Mesenchymal stem cell (in vitro differentiated cells and primary cell): Measurements from ENCODE around the gene FGR.

Source experiments
- DNase-seq: peaks from one replicate; pipeline ENCODE4 v3.0.0-alpha.2; 2013
- H2AFZ ChIP-seq: one replicate; pipeline ENCODE4 v1.6.1; 2013; ENCODE audit warnings: low read depth, mild to moderate bottlenecking, control low read depth, inconsistent platforms, low read length, moderate library complexity
- H2AK5ac ChIP-seq: 2 replicates; pipeline ENCODE4 v1.6.1; 2013; ENCODE audit warnings: low read length, moderate library complexity, mild to moderate bottlenecking, inconsistent platforms; ENCODE audit not compliant: severe bottlenecking
- H2BK120ac ChIP-seq: one replicate; pipeline ENCODE4 v1.6.1; 2013; ENCODE audit warnings: low read depth, mild to moderate bottlenecking, inconsistent platforms, low read length, moderate library complexity
- H2BK12ac ChIP-seq, 2 experiments: one replicate each; pipeline ENCODE4 v1.6.1; 2013; ENCODE audit warnings: inconsistent platforms in 2 of 2, low read length in 2 of 2, mild to moderate bottlenecking in 2 of 2, moderate library complexity in 2 of 2, control low read depth in 1 of 2
- H2BK15ac ChIP-seq: one replicate; pipeline ENCODE4 v1.6.1; 2013; ENCODE audit warnings: mild to moderate bottlenecking, low read depth, inconsistent platforms; ENCODE audit not compliant: poor library complexity, severe bottlenecking
- H2BK5ac ChIP-seq: 2 replicates; pipeline ENCODE4 v1.6.1; 2013; ENCODE audit warnings: low read depth, mild to moderate bottlenecking, low read length, control low read depth, inconsistent platforms; ENCODE audit not compliant: poor library complexity, severe bottlenecking
- H3K14ac ChIP-seq, 2 experiments: one replicate each; pipeline ENCODE4 v1.6.1; 2013; ENCODE audit warnings: inconsistent platforms in 2 of 2, low read length in 2 of 2, control low read depth in 1 of 2, mild to moderate bottlenecking in 1 of 2, moderate library complexity in 1 of 2
- H3K18ac ChIP-seq, 2 experiments: one replicate each; pipeline ENCODE4 v1.6.1; 2013; ENCODE audit warnings: inconsistent platforms in 2 of 2, low read length in 2 of 2, control low read depth in 1 of 2, low read depth in 1 of 2, mild to moderate bottlenecking in 1 of 2
- H3K23ac ChIP-seq, 2 experiments: one replicate each; pipeline ENCODE4 v1.6.1; 2013; ENCODE audit warnings: inconsistent platforms in 2 of 2, low read length in 2 of 2, mild to moderate bottlenecking in 2 of 2, moderate library complexity in 2 of 2, control low read depth in 1 of 2
- H3K27ac ChIP-seq: 2 replicates; pipeline ENCODE4 v1.5.1; 2013; ENCODE audit warnings: mild to moderate bottlenecking, moderate library complexity, low read length, control low read depth, inconsistent platforms; ENCODE audit not compliant: poor library complexity, severe bottlenecking
- H3K27me3 ChIP-seq, 2 experiments: 2 replicates each; pipeline versions ENCODE4 v1.6.1 to v1.7.0; 2013; ENCODE audit warnings: low read length in 2 of 2, mild to moderate bottlenecking in 2 of 2, moderate library complexity in 2 of 2, control low read depth in 1 of 2, inconsistent platforms in 1 of 2; ENCODE audit not compliant: control insufficient read depth in 1 of 2, insufficient read depth in 1 of 2
- H3K36me3 ChIP-seq, 2 experiments: 2 replicates each; pipeline versions ENCODE4 v1.6.1 to v1.7.0; 2013; ENCODE audit warnings: low read length in 2 of 2, control low read depth in 1 of 2, inconsistent platforms in 1 of 2, low read depth in 1 of 2, mild to moderate bottlenecking in 1 of 2; ENCODE audit not compliant: insufficient read depth in 2 of 2, control insufficient read depth in 1 of 2
- H3K4ac ChIP-seq, 2 experiments: one replicate each; pipeline ENCODE4 v1.6.1; 2013; ENCODE audit warnings: inconsistent platforms in 2 of 2, low read length in 2 of 2, mild to moderate bottlenecking in 2 of 2, moderate library complexity in 2 of 2, control low read depth in 1 of 2, low read depth in 1 of 2
- H3K4me1 ChIP-seq: 2 replicates; pipeline ENCODE4 v1.6.1; 2013; ENCODE audit warnings: low read depth, low read length, control low read depth; ENCODE audit not compliant: control insufficient read depth, insufficient read depth
- H3K4me2 ChIP-seq: 2 replicates; pipeline ENCODE4 v1.6.1; 2013; ENCODE audit warnings: low read length, mild to moderate bottlenecking, inconsistent platforms; ENCODE audit not compliant: poor library complexity, severe bottlenecking
- H3K4me3 ChIP-seq, 2 experiments: 2 replicates each; pipeline versions ENCODE4 v1.5.1 to v1.7.0; 2013; ENCODE audit warnings: low read length in 2 of 2, mild to moderate bottlenecking in 2 of 2, control low read depth in 1 of 2, low read depth in 1 of 2; ENCODE audit not compliant: insufficient read depth in 1 of 2
- H3K79me1 ChIP-seq: replicated peaks from 2 replicates; pipeline ENCODE4 v1.6.1; 2013; ENCODE audit warnings: mild to moderate bottlenecking, control low read depth, low read length, inconsistent platforms; ENCODE audit not compliant: poor library complexity, severe bottlenecking
- H3K9ac ChIP-seq: 2 replicates; pipeline ENCODE4 v1.7.0; 2013; ENCODE audit warnings: mild to moderate bottlenecking, low read length, moderate library complexity
- H3K9me3 ChIP-seq: 2 replicates; pipeline ENCODE4 v1.7.0; 2013; ENCODE audit warnings: mild to moderate bottlenecking, low read length; ENCODE audit not compliant: control insufficient read depth
- H4K8ac ChIP-seq: one replicate; pipeline ENCODE4 v1.6.1; 2013; ENCODE audit warnings: inconsistent platforms, mild to moderate bottlenecking, low read length, moderate library complexity
- H4K91ac ChIP-seq: one replicate; pipeline ENCODE4 v1.6.1; 2013; ENCODE audit warnings: mild to moderate bottlenecking, low read length, inconsistent platforms
- WGBS: methylation state at CpG from one replicate; pipeline ENCODE4 v1.1.7; 2013; ENCODE audit warnings: mixed read lengths; 5-methylcytosine and 5-hydroxymethylcytosine counted together

Gene FGR

DNA sequence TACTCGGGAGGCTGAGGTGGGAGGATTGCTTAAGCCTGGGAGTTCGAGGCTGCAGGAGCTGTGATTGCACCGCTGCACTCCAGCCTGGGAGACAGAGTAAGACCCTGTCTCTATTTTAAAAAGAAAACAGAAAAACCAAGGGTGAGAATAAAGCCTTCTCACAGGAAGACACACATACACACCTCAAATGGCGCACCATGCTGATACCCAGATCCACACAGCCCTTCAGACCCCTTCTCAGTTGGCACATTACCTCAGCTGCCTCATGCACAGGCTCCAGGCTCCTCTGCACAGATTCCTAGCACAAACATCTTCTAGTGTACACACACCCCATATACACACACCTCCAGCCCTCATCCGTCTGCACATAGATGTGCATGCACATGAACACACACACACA, 7.9 kb downstream of the FGR start:
- no peak overlapping the region for H4K8ac ChIP-seq
- no peak overlapping the region for H3K14ac ChIP-seq
- no peak overlapping the region for H3K27ac ChIP-seq
- WGBS, result 95% methylated on average over 5 of the region's 5 CpGs
- no peak overlapping the region for H2BK12ac ChIP-seq
- no peak overlapping the region for H2AFZ ChIP-seq
- DNase-seq, result no peak
- no peaks in the 10 kb centered on the region for H3K9me3 ChIP-seq
- H3K9ac ChIP-seq, result no peak overlapping the region
- H4K91ac ChIP-seq, result no peak overlapping the region
- no peaks in the 10 kb centered on the region for H3K36me3 ChIP-seq
- no peak overlapping the region for H3K4me3 ChIP-seq
- peaks cover 2% of the 10 kb centered on the region for H3K4me1 ChIP-seq
- no peak overlapping the region for H3K23ac ChIP-seq
- no peak overlapping the region for H3K4ac ChIP-seq
- H3K18ac ChIP-seq, result no peak overlapping the region
- no peak overlapping the region for H2BK15ac ChIP-seq
- H3K79me1 ChIP-seq, result no peaks in the 10 kb centered on the region
- no peak overlapping the region for H2BK5ac ChIP-seq
- no peak overlapping the region for H2AK5ac ChIP-seq
- no peak overlapping the region for H2BK120ac ChIP-seq
- H3K27me3 ChIP-seq, result peaks cover 0 to 9% of the 10 kb centered on the region in 2 experiments
- H3K4me2 ChIP-seq, result no peak overlapping the region

DNA sequence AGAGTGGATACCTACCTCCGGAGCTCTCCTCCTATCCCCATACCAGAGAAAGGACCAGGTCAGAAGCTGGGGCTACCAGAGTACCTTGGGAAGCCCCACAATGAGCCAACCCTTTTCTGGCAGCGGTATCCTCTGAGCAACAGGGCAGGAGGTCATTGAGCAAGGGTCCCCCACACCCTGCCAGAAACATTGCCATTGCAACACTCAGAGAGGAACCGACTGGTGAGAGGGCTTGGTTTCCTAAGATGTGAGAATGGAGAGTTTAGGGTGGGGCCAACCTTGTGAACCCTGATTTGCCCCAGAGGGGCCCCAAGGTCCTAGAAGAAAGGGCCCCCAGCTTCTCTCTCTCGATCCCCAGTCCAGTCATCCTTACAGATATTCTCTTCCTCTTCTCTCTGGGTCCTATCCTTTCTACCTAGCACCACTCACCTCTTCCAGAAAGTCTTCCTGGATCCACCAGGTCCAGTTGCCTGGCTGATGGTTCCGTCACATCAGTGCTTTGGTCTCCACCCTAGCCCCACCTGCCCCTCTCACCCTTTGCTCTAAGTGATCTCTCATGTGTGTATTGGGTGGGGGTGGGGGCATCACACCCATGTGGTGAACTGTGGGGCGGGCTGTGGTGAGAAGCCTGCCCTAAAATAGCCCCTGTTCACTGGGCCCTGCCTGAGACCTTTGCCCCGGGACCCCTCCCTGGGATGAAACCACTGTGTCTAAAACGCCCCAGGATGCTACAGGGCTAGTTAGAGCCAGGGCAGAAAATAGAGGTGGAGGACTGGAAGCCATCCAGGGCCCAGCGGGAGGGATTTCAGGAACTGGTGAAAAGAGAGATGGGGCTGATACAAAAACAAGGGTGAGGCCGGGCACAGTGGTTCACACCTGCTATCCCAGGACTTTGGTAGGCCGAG, 8.7 kb downstream of the FGR start:
- DNase-seq, result no peak
- no peaks in the 10 kb centered on the region for H3K79me1 ChIP-seq
- H2AK5ac ChIP-seq, result no peak overlapping the region
- no peaks in the 10 kb centered on the region for H3K36me3 ChIP-seq
- H4K91ac ChIP-seq, result no peak overlapping the region
- H3K4me3 ChIP-seq, result no peak overlapping the region
- no peak overlapping the region for H3K27ac ChIP-seq
- H3K4ac ChIP-seq, result no peak overlapping the region
- peaks cover 0 to 15% of the 10 kb centered on the region in 2 experiments for H3K27me3 ChIP-seq
- no peak overlapping the region for H3K4me2 ChIP-seq
- no peak overlapping the region for H3K18ac ChIP-seq
- no peak overlapping the region for H2BK5ac ChIP-seq
- WGBS, result 82% methylated on average over 10 of the region's 11 CpGs
- no peak overlapping the region for H3K23ac ChIP-seq
- H2BK12ac ChIP-seq, result no peak overlapping the region
- no peak overlapping the region for H3K9ac ChIP-seq
- H2BK15ac ChIP-seq, result no peak overlapping the region
- H4K8ac ChIP-seq, result no peak overlapping the region
- H2BK120ac ChIP-seq, result no peak overlapping the region
- H3K9me3 ChIP-seq, result no peaks in the 10 kb centered on the region
- no peak overlapping the region for H3K14ac ChIP-seq
- H3K4me1 ChIP-seq, result peaks cover 5% of the 10 kb centered on the region
- H2AFZ ChIP-seq, result no peak overlapping the region

DNA sequence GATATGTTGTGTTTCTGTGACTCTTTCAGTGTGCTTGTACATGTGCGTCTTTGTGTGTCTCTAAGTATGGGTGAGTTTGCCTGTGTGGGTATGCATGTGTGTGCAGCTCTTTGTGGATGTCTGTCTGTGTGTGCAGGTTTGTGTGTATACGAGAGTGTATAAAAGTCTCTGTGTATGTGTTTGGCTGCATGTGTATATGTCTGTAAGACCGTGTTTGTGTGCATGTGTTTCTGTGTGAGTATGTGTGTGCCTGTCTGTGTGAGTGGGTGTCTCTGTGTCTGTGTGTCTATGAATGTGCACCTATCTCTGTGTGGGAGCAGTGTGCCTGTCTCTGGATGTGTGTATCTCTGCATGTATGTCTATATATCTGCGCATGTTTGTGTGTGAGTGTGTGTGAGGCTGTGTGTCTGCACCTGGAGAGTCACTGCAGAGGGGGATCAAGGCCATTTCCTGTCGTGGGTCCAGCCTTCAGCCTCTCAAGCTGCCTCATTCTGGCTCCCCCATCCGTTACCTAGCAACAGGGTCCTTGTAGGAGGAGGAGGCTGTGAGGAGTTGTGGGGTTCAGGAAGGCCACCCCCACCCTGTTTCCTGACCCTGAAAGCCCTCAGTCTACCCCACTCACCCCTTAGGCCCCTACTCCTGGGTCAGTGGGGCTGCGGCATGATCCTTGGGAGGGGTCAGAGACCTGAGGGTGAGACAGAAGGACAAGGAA, 10.4 kb downstream of the FGR start:
- Histone ChIP-seq H3K14ac (no peak overlapping the region), H3K4me2 (no peak overlapping the region), H3K18ac (no peak overlapping the region)

More for the DNA sequence above, 10.4 kb downstream of the FGR start:
- Histone ChIP-seq H2BK12ac (no peak overlapping the region), H4K8ac (no peak overlapping the region), H2AFZ (no peak overlapping the region), H3K23ac (no peak overlapping the region), H4K91ac (no peak overlapping the region), H3K4ac (no peak overlapping the region), H2BK120ac (no peak overlapping the region), H2BK5ac (no peak overlapping the region), H3K79me1 (no peaks in the 10 kb centered on the region), H3K9ac (no peak overlapping the region), H3K27ac (no peak overlapping the region), H3K4me1 (peaks cover 5% of the 10 kb centered on the region), H3K27me3 (peaks cover 0 to 11% of the 10 kb centered on the region in 2 experiments), H3K9me3 (no peaks in the 10 kb centered on the region), H3K4me3 (no peak overlapping the region), H2AK5ac (no peak overlapping the region), H2BK15ac (no peak overlapping the region), H3K36me3 (no peaks in the 10 kb centered on the region)
- no peak for DNase-seq
- WGBS, result 70% methylated on average over 4 of the region's 7 CpGs
